Measurements from ENCODE around the gene S100A1. TPM values are rescaled to one million over a fixed set of nuclear protein-coding genes. Genes with fewer than 3 reads are reported as not detected.
"Not testable (repeated sequence)": the region's sequence is repeated elsewhere in the genome, so short reads cannot be mapped to it uniquely, and the experiment has no call there.

The S100A1 gene
- total RNA-seq, 1 donor from 2014 or later: not detected

DNA sequence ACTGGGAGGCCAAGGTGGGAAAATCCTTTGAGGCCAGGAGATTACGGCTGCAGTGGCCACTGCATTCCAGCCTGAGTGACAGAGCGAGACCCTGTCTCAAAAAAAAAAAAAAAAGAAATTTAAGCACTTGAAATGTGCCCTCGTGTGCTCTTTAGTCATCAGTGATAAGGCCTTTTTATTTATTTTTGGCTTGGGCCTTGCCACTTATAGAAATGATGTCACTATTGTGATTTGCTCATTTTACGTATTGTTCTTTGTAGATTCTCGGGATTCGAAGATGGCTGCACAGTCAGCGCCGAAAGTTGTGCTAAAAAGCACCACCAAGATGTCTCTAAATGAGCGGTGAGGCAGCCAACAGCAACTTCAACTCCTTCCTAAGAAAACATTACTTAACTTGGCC, 8.1 kb downstream of the S100A1 start:
- TF ChIP-seq, protein P1, sequence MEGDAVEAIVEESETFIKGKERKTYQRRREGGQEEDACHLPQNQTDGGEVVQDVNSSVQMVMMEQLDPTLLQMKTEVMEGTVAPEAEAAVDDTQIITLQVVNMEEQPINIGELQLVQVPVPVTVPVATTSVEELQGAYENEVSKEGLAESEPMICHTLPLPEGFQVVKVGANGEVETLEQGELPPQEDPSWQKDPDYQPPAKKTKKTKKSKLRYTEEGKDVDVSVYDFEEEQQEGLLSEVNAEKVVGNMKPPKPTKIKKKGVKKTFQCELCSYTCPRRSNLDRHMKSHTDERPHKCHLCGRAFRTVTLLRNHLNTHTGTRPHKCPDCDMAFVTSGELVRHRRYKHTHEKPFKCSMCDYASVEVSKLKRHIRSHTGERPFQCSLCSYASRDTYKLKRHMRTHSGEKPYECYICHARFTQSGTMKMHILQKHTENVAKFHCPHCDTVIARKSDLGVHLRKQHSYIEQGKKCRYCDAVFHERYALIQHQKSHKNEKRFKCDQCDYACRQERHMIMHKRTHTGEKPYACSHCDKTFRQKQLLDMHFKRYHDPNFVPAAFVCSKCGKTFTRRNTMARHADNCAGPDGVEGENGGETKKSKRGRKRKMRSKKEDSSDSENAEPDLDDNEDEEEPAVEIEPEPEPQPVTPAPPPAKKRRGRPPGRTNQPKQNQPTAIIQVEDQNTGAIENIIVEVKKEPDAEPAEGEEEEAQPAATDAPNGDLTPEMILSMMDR (IDR thresholded peaks at IDR 0.05; ENCODE audit: unreplicated experiment): no peak
- Mint-ChIP-seq H3K4me3 (ENCODE audit: low read depth) (peak overlapping the region; percentile 69), H3K9me3 (ENCODE audit: low read depth) (peaks cover 4% of the 10 kb centered on the region), H3K36me3 (ENCODE audit: insufficient read depth) (peaks cover 27% of the 10 kb centered on the region), H3K4me1 (ENCODE audit: low read depth) (peaks cover 30% of the 10 kb centered on the region), H3K27ac (no peak overlapping the region), H3K27me3 (no peaks in the 10 kb centered on the region)
- DNase-seq (ENCODE audit: low spot score, unreplicated experiment): no peak

DNA sequence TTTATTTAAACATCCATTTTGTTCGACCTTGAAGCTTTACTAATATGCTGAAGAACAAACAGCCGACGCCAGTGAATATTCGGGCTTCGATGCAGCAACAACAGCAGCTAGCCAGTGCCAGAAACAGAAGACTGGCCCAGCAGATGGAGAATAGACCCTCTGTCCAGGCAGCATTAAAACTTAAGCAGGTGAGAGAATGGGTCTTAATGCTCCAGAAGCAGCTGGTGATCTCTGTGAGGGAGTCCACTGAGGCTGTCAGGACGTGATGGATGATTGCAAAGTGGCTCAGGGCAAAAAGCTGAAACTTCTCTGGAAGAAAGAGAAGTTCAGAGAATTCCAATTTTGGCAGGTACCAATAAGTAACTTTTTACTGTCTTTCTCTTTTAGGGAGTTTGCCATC, 10.0 kb downstream of the S100A1 start:
- Mint-ChIP-seq H3K4me1 (ENCODE audit: low read depth) (peaks cover 32% of the 10 kb centered on the region), H3K27me3 (no peaks in the 10 kb centered on the region), H3K4me3 (ENCODE audit: low read depth) (no peak overlapping the region), H3K27ac (peak overlapping the region; percentile 25), H3K9me3 (ENCODE audit: low read depth) (peaks cover under 1% of the 10 kb centered on the region), H3K36me3 (ENCODE audit: insufficient read depth) (peaks cover 37% of the 10 kb centered on the region)
- TF ChIP-seq, protein P1 (IDR thresholded peaks at IDR 0.05; ENCODE audit: unreplicated experiment): no peak
- no peak for DNase-seq (ENCODE audit: low spot score, unreplicated experiment)

DNA sequence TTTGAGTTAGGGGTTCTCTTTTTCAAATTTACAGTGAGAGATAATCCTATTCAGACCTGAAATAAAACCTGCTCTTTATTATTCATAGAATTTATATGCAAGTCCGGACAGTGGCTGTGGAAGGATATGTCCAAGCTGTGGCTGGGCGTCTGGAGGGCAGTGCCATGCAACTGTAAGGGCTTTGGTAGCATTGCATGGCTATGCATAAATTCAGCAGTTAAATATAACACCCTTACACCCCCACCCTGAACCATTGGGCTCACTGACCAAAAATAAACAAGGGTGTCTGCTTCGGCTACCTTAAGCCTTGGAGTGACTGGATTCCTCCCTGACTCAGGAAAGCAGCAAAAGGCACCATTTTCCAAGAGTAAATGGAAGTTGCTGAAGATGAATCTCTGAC, 11.0 kb downstream of the S100A1 start:
- Mint-ChIP-seq H3K27ac (no peak overlapping the region), H3K36me3 (ENCODE audit: insufficient read depth) (peaks cover 42% of the 10 kb centered on the region)

DNA sequence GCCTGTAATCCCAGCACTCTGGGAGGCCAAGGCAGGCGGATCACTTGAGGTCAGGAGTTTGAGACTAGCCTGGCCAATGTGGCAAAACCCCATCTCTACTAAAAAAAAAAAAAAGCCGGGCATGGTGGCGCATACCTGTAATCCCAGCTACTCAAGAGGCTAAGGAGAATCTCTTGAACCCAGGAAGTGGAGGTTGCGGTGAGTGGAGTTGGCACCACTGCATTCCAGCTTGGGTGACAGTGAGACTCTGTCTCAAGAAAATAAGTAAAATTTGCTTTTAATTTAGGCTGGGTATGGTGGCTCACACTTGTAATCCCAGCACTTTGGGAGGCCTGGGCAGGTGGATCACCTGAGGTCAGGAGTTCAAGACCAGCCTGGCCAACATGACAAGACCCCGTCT, 12.0 kb downstream of the S100A1 start:
- peaks cover 44% of the 10 kb centered on the region for H3K4me1 Mint-ChIP-seq (ENCODE audit: low read depth)
- H3K4me3 Mint-ChIP-seq (ENCODE audit: low read depth); H3K27me3 Mint-ChIP-seq; H3K27ac Mint-ChIP-seq; H3K9me3 Mint-ChIP-seq (ENCODE audit: low read depth); DNase-seq (ENCODE audit: low spot score, unreplicated experiment): not testable (repeated sequence)
- H3K36me3 Mint-ChIP-seq (ENCODE audit: insufficient read depth): peaks cover 43% of the 10 kb centered on the region

More for the DNA sequence above, 11.0 kb downstream of the S100A1 start:
- Mint-ChIP-seq H3K9me3 (ENCODE audit: low read depth) (no peaks in the 10 kb centered on the region), H3K4me3 (ENCODE audit: low read depth) (no peak overlapping the region), H3K27me3 (no peaks in the 10 kb centered on the region), H3K4me1 (ENCODE audit: low read depth) (peaks cover 42% of the 10 kb centered on the region)
- no peak for DNase-seq (ENCODE audit: low spot score, unreplicated experiment)
- TF ChIP-seq, protein P1 (IDR thresholded peaks at IDR 0.05; ENCODE audit: unreplicated experiment): no peak

DNA sequence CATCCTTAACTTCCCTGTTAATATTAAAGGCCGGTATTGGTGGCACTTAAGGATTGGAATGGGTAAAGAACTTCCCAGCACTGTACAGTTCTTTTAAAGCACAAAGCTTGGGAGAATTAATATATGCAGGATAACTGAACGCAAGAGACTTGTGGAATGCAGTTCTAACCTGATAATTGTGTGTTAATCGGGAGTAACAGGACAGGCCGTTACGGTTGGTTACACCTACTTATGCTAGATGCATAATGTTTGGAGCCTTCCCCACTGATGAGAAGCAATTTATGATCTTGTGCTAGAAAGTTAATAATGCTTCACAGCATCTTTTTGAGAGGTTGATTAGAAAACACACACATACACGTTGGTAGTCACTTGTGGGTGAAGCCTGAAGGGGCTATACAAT, 12.6 kb downstream of the S100A1 start:
- TF ChIP-seq, protein P1 (IDR thresholded peaks at IDR 0.05; ENCODE audit: unreplicated experiment): no peak
- Mint-ChIP-seq H3K27ac (no peak overlapping the region), H3K4me1 (ENCODE audit: low read depth) (peaks cover 42% of the 10 kb centered on the region), H3K36me3 (ENCODE audit: insufficient read depth) (peaks cover 48% of the 10 kb centered on the region), H3K9me3 (ENCODE audit: low read depth) (no peaks in the 10 kb centered on the region), H3K27me3 (no peaks in the 10 kb centered on the region), H3K4me3 (ENCODE audit: low read depth) (no peak overlapping the region)
- DNase-seq (ENCODE audit: low spot score, unreplicated experiment): no peak

DNA sequence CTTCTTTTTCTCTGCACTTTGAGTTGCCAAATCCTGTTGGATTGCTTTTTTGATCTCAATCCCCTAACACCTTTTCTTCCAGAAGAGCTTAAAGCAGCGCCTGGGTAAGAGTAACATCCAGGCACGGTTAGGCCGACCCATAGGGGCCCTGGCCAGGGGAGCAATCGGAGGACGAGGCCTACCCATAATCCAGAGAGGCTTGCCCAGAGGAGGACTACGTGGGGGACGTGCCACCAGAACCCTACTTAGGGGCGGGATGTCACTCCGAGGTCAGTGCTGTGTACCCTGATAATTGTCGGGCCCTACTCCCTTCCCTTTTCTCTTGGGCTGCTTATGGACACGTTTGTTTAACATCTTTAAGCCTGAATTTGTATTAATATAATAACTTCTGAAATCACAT, 13.9 kb downstream of the S100A1 start:
- H3K36me3 Mint-ChIP-seq (ENCODE audit: insufficient read depth): peaks cover 46% of the 10 kb centered on the region
- peak overlapping the region; percentile 60 for H3K27ac Mint-ChIP-seq
- H3K4me1 Mint-ChIP-seq (ENCODE audit: low read depth): peaks cover 38% of the 10 kb centered on the region
- DNase-seq (ENCODE audit: low spot score, unreplicated experiment): no peak
- no peaks in the 10 kb centered on the region for H3K9me3 Mint-ChIP-seq (ENCODE audit: low read depth)
- H3K4me3 Mint-ChIP-seq (ENCODE audit: low read depth): no peak overlapping the region
- H3K27me3 Mint-ChIP-seq: no peaks in the 10 kb centered on the region
- TF ChIP-seq, protein P1 (IDR thresholded peaks at IDR 0.05; ENCODE audit: unreplicated experiment): no peak

All from progenitor cell of endocrine pancreas (in vitro differentiated cells).